ENCODE measurements around the gene CYSTM1. TPM values are rescaled to one million over a fixed set of nuclear protein-coding genes. Genes with fewer than 3 reads are reported as not detected.

CYSTM1 gene
- total and polyA plus RNA-seq, 4 donors = 8.1 to 45.7 (median 23.4) TPM

- Histone ChIP-seq H3K27ac (ENCODE audit: low read depth in 1 of 2, low read length in 2 of 2) (no peak overlapping the region), H3K36me3 (ENCODE audit: control insufficient read depth in 4 of 4, insufficient read depth in 3 of 4, low read depth in 1 of 4, low read length in 3 of 4) (no peaks in the 10 kb centered on the region), H3K9me3 (ENCODE audit: control insufficient read depth in 4 of 4, low read length in 3 of 4) (no peaks in the 10 kb centered on the region), H3K9ac (ENCODE audit: low read depth in 1 of 2, low read length in 2 of 2) (no peak overlapping the region), H3K4me1 (ENCODE audit: control insufficient read depth in 4 of 4, insufficient read depth in 4 of 4, low read length in 3 of 4) (peaks cover 17 to 42% (median 28%) of the 10 kb centered on the region in 4 donors), H3K4me3 (ENCODE audit: low read depth in 1 of 3, low read length in 3 of 3) (no peak overlapping the region), H3K27me3 (ENCODE audit: control insufficient read depth in 4 of 4, insufficient read depth in 4 of 4, low read length in 3 of 4) (no peaks in the 10 kb centered on the region)
- DNase-seq (ENCODE audit: low spot score) = no peak
- TF ChIP-seq TAF1 (conservative IDR thresholded peaks at IDR 0.05) (no peak), YY1 (IDR thresholded peaks at IDR 0.05) (no peak), HNF4G (IDR thresholded peaks at IDR 0.05) (no peak), JUND (IDR thresholded peaks at IDR 0.05) (no peak), HNF4A (conservative IDR thresholded peaks at IDR 0.05) (no peak), RAD21 (IDR thresholded peaks at IDR 0.05) (no peak)
- TF ChIP-seq, protein P1, sequence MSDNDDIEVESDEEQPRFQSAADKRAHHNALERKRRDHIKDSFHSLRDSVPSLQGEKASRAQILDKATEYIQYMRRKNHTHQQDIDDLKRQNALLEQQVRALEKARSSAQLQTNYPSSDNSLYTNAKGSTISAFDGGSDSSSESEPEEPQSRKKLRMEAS (IDR thresholded peaks at IDR 0.05) = no peak
- 90% methylated on average over 5 of the region's 5 CpGs for WGBS
These were observed 32.7 kb upstream of the CYSTM1 start for GRCh38 chr5:140142246-140142645.

GRCh38 chr5:140142856-140143255 is 32.1 kb upstream of the CYSTM1 start:
- Histone ChIP-seq H3K36me3 (ENCODE audit: control insufficient read depth in 4 of 4, insufficient read depth in 3 of 4, low read depth in 1 of 4, low read length in 3 of 4) (no peaks in the 10 kb centered on the region), H3K9ac (ENCODE audit: low read depth in 1 of 2, low read length in 2 of 2) (no peak overlapping the region), H3K4me1 (ENCODE audit: control insufficient read depth in 4 of 4, insufficient read depth in 4 of 4, low read length in 3 of 4) (peaks cover 17 to 42% (median 28%) of the 10 kb centered on the region in 4 donors), H3K9me3 (ENCODE audit: control insufficient read depth in 4 of 4, low read length in 3 of 4) (no peaks in the 10 kb centered on the region), H3K4me3 (ENCODE audit: low read depth in 1 of 3, low read length in 3 of 3) (no peak overlapping the region), H3K27me3 (ENCODE audit: control insufficient read depth in 4 of 4, insufficient read depth in 4 of 4, low read length in 3 of 4) (no peaks in the 10 kb centered on the region), H3K27ac (ENCODE audit: low read depth in 1 of 2, low read length in 2 of 2) (no peak overlapping the region)
- 65% methylated on average over 7 of the region's 7 CpGs for WGBS
- DNase-seq (ENCODE audit: low spot score) = no peak
- TF ChIP-seq EGR1 (IDR thresholded peaks at IDR 0.05; ENCODE audit: low read depth in 2 of 2) = no peak
- TF ChIP-seq, protein P2, sequence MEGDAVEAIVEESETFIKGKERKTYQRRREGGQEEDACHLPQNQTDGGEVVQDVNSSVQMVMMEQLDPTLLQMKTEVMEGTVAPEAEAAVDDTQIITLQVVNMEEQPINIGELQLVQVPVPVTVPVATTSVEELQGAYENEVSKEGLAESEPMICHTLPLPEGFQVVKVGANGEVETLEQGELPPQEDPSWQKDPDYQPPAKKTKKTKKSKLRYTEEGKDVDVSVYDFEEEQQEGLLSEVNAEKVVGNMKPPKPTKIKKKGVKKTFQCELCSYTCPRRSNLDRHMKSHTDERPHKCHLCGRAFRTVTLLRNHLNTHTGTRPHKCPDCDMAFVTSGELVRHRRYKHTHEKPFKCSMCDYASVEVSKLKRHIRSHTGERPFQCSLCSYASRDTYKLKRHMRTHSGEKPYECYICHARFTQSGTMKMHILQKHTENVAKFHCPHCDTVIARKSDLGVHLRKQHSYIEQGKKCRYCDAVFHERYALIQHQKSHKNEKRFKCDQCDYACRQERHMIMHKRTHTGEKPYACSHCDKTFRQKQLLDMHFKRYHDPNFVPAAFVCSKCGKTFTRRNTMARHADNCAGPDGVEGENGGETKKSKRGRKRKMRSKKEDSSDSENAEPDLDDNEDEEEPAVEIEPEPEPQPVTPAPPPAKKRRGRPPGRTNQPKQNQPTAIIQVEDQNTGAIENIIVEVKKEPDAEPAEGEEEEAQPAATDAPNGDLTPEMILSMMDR (IDR thresholded peaks at IDR 0.05; ENCODE audit: low read depth, low read length, missing input control) = no peak
- TF ChIP-seq, protein P3, sequence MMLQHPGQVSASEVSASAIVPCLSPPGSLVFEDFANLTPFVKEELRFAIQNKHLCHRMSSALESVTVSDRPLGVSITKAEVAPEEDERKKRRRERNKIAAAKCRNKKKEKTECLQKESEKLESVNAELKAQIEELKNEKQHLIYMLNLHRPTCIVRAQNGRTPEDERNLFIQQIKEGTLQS (IDR thresholded peaks at IDR 0.05) = no peak
- peak in 1 of 2 donors; percentile 56 for TF ChIP-seq RXRA (IDR thresholded peaks at IDR 0.05)
- peak in 1 of 2 donors; percentile 25 for TF ChIP-seq JUND (IDR thresholded peaks at IDR 0.05)
- no peak for TF ChIP-seq FOXA2 (IDR thresholded peaks at IDR 0.05)
- TF ChIP-seq SP1 (IDR thresholded peaks at IDR 0.05) = no peak
- no peak for TF ChIP-seq REST (IDR thresholded peaks at IDR 0.05)
- peak; percentile 74 to 82 for TF ChIP-seq HNF4A (conservative IDR thresholded peaks at IDR 0.05)
- no peak for TF ChIP-seq FOXA1 (IDR thresholded peaks at IDR 0.05)
